GM23248 (cell line): Measurements from ENCODE around the gene LMF1. TPM values are rescaled to one million over a fixed set of nuclear protein-coding genes. Genes with fewer than 3 reads are reported as not detected.
A peak's percentile ranks its signal among the peaks of the same experiment; 100 is the strongest.

Experiments
- DNase-seq: peaks from one replicate; pipeline ENCODE4 v3.0.0-alpha.2; 2015
- H2AFZ ChIP-seq: fragments of 200-600 bp; sonication (generic); 2 replicates; pipeline ENCODE4 v1.6.1; 2016; ENCODE audit warnings: antibody characterized with exemption
- H3F3A ChIP-seq: fragments of 200-600 bp; sonication (generic); 2 replicates; pipeline ENCODE4 v1.6.1; 2016; ENCODE audit warnings: mild to moderate bottlenecking, antibody characterized with exemption, mixed run types; ENCODE audit not compliant: insufficient read depth
- H3K27ac ChIP-seq: fragments of 200-600 bp; sonication (generic); 2 replicates; pipeline ENCODE4 v1.5.1; 2016; ENCODE audit warnings: mild to moderate bottlenecking
- H3K27me3 ChIP-seq: fragments of 200-600 bp; sonication (generic); replicated peaks from 2 replicates; pipeline ENCODE4 v1.6.1; 2016; ENCODE audit warnings: mild to moderate bottlenecking; ENCODE audit not compliant: insufficient read depth
- H3K36me3 ChIP-seq: fragments of 200-600 bp; sonication (generic); 2 replicates; pipeline ENCODE4 v1.6.1; 2016; ENCODE audit warnings: low read depth, mild to moderate bottlenecking
- H3K4me1 ChIP-seq: fragments of 200-600 bp; sonication (generic); 2 replicates; pipeline ENCODE4 v1.6.1; 2016; ENCODE audit warnings: mild to moderate bottlenecking; ENCODE audit not compliant: insufficient read depth
- H3K4me2 ChIP-seq: fragments of 200-600 bp; sonication (generic); one replicate; pipeline ENCODE4 v1.6.1; 2016; ENCODE audit warnings: mild to moderate bottlenecking; ENCODE audit not compliant: unreplicated experiment
- H3K4me3 ChIP-seq: fragments of 200-600 bp; sonication (generic); 2 replicates; pipeline ENCODE4 v1.5.1; 2016; ENCODE audit warnings: mild to moderate bottlenecking
- H3K79me2 ChIP-seq: fragments of 200-600 bp; sonication (generic); 2 replicates; pipeline ENCODE4 v1.6.1; 2016; ENCODE audit warnings: mild to moderate bottlenecking; ENCODE audit not compliant: insufficient read depth
- H3K9ac ChIP-seq: fragments of 200-600 bp; sonication (generic); 2 replicates; pipeline ENCODE4 v1.6.1; 2016; ENCODE audit warnings: mild to moderate bottlenecking
- H3K9me2 ChIP-seq: fragments of 200-600 bp; sonication (generic); 2 replicates; pipeline ENCODE4 v1.6.1; 2016; ENCODE audit warnings: mixed run types, mild to moderate bottlenecking, moderate library complexity; ENCODE audit not compliant: insufficient read depth
- H3K9me3 ChIP-seq: fragments of 200-600 bp; sonication (generic); one replicate; pipeline ENCODE4 v1.6.1; 2017; ENCODE audit warnings: low read depth
- H4K20me1 ChIP-seq: fragments of 200-600 bp; sonication (generic); 2 replicates; pipeline ENCODE4 v1.6.0; 2016; ENCODE audit not compliant: insufficient read depth
- EZH2 ChIP-seq: fragments of 200-600 bp; sonication (generic); IDR thresholded peaks from 2 replicates; pipeline ENCODE4 v1.6.1; 2018; ENCODE audit warnings: antibody characterized with exemption, mild to moderate bottlenecking; ENCODE audit not compliant: insufficient read depth, poor library complexity, severe bottlenecking
- EZH2phosphoT487 ChIP-seq: fragments of 200-600 bp; sonication (generic); IDR thresholded peaks from 2 replicates; pipeline ENCODE4 v1.6.1; 2018; ENCODE audit warnings: antibody characterized with exemption, moderate library complexity, mild to moderate bottlenecking, low read depth; ENCODE audit not compliant: insufficient read depth
- WGBS, 2 experiments: methylation state at CpG; one replicate each; pipeline ENCODE4 v1.1.6; 2015 to 2017; ENCODE audit warnings: low lambda C conversion rate in 2 of 2, low coverage in 1 of 2; ENCODE audit errors: missing lambda C conversion rate in 2 of 2; 5-methylcytosine and 5-hydroxymethylcytosine counted together
- in situ Hi-C: fragments of 300-500 bp; cut with MboI; formaldehyde crosslinking; loops from 2 replicates; pipeline ENCODE4 v1.15.0; 2020
- polyA plus RNA-seq: library from polyadenylated mRNA; unstranded; fragments of >200 nt; fragmentation: Nextera tagmentation; extraction: Ambion mirVana; gene quantifications from 2 replicates; pipeline ENCODE4 v1.2.1, GENCODE V29; 2016
- total RNA-seq: library from RNA; depleted of rRNA; stranded (reverse); fragments of >200 nt; shearing (Covaris generic); gene quantifications from 2 replicates; pipeline ENCODE4 v1.2.3, GENCODE V29; 2014

Gene LMF1
- total and polyA plus RNA-seq, 2 experiments from 2014 or later = 23.1 to 53.0 TPM

DNA sequence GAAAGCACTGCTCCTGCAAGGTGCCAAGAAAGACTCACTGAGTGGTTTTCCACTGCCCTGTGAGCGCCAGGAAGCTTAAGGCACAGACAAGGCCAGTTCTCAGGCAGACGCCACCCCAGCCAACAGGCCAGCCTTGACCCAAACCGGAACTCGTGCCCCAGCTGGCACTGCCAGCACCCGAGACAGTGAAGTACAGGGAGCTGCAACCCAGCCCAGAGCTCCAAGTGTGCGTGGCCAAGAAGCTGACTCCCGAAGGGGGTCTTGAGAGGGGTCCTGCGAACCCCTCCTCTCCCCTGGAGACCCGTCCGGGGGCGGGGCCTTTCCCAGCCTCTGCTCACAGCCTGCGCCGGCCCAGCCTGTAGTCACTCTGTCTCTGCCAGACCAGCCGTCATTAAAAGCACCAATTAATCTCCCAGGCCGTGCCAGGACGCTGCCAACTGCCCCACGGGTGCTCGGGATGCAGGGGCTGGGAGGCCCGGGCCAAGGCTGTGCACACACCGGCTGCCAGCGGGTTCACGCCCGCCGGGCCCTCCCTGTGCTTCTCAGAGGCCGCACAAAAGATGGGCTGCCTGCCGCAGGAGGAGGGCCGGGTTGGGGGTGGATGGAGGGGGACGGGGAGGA, 6.4 kb upstream of the LMF1 start:
- Histone ChIP-seq H3F3A (no peaks in the 10 kb centered on the region), H3K4me1 (no peaks in the 10 kb centered on the region), H3K36me3 (no peaks in the 10 kb centered on the region), H3K9ac (no peak overlapping the region), H3K9me2 (no peaks in the 10 kb centered on the region), H3K4me2 (no peak overlapping the region), H3K27me3 (no peaks in the 10 kb centered on the region), H3K27ac (no peak overlapping the region), H3K4me3 (no peak overlapping the region), H2AFZ (no peak overlapping the region), H3K9me3 (no peaks in the 10 kb centered on the region), H4K20me1 (no peaks in the 10 kb centered on the region), H3K79me2 (no peaks in the 10 kb centered on the region)
- in situ Hi-C loops = no loop called here
- no peak for TF ChIP-seq EZH2
- no peak for TF ChIP-seq EZH2phosphoT487
- WGBS, 2 experiments = 33 to 34% methylated on average over 20 to 28 of the region's 28 CpGs
- DNase-seq = peak; percentile 19

DNA sequence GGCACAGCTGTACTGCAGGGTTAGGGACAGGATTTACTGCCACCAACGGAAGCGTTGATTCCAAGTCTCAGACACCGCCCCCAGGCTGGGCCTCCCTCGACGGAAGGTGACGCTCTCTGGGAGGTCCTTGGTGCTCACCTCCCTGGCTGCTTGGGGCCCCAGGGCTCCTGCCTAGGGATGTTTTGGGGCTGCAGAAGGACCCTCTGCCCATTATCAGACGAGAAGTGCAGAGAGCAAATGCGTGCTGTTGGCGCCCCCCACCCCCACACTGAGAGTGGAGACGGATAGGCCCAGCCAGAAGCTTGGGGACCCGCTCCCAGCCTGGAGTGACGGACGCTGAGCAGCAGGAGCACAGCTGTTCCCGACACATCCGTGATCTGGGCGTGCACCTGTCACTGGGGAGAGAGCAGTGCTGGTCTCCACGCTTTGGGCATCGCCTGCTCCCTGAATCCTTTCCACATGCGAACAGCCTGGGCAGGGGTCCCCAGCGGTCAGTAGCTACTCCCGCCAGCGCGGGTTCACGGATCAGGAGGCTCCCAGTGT, 5.7 kb upstream of the LMF1 start:
- no peak overlapping the region for H3K27ac ChIP-seq
- H3K79me2 ChIP-seq = no peaks in the 10 kb centered on the region
- H3F3A ChIP-seq = no peaks in the 10 kb centered on the region
- H3K4me2 ChIP-seq = no peak overlapping the region
- TF ChIP-seq EZH2 = no peak
- TF ChIP-seq EZH2phosphoT487 = no peak
- WGBS, 2 experiments = 78 to 83% methylated on average over 24 of the region's 24 CpGs
- DNase-seq = no peak
- H3K27me3 ChIP-seq = no peaks in the 10 kb centered on the region
- H3K9me2 ChIP-seq = no peaks in the 10 kb centered on the region
- H3K9ac ChIP-seq = no peak overlapping the region
- no peaks in the 10 kb centered on the region for H4K20me1 ChIP-seq
- no peaks in the 10 kb centered on the region for H3K4me1 ChIP-seq
- H3K36me3 ChIP-seq = no peaks in the 10 kb centered on the region
- no peak overlapping the region for H3K4me3 ChIP-seq
- H2AFZ ChIP-seq = no peak overlapping the region
- in situ Hi-C loops = no loop called here
- H3K9me3 ChIP-seq = no peaks in the 10 kb centered on the region

GRCh38 chr16:975291-975690, 4.5 kb upstream of the LMF1 start:
- WGBS, 2 experiments = 88 to 90% methylated on average over 12 of the region's 12 CpGs
- Histone ChIP-seq H3K9ac (no peak overlapping the region), H3K79me2 (no peaks in the 10 kb centered on the region), H3K9me3 (no peaks in the 10 kb centered on the region), H3K36me3 (no peaks in the 10 kb centered on the region), H3K27me3 (no peaks in the 10 kb centered on the region), H3K4me3 (no peak overlapping the region), H3K4me2 (no peak overlapping the region), H4K20me1 (no peaks in the 10 kb centered on the region), H3K27ac (no peak overlapping the region), H3F3A (no peaks in the 10 kb centered on the region), H3K9me2 (no peaks in the 10 kb centered on the region), H2AFZ (no peak overlapping the region), H3K4me1 (no peaks in the 10 kb centered on the region)
- TF ChIP-seq EZH2 (no peak), EZH2phosphoT487 (no peak)
- DNase-seq = no peak
- in situ Hi-C loops = no loop called here

GRCh38 chr16:974611-975261, 4.0 kb upstream of the LMF1 start:
- Histone ChIP-seq H2AFZ (no peak overlapping the region), H3K27me3 (no peaks in the 10 kb centered on the region), H3K9ac (no peak overlapping the region), H3K9me3 (no peaks in the 10 kb centered on the region), H3K79me2 (0 out of 2 replicates have a peak, but pooled peaks cover 2% of the 10 kb centered on the region), H3K4me2 (no peak overlapping the region), H3K4me3 (no peak overlapping the region), H3K36me3 (no peaks in the 10 kb centered on the region), H4K20me1 (no peaks in the 10 kb centered on the region), H3K4me1 (no peaks in the 10 kb centered on the region), H3K9me2 (no peaks in the 10 kb centered on the region), H3K27ac (no peak overlapping the region), H3F3A (no peaks in the 10 kb centered on the region)
- no peak for TF ChIP-seq EZH2
- no peak for TF ChIP-seq EZH2phosphoT487
- 66 to 67% methylated on average over 25 to 26 of the region's 26 CpGs for WGBS, 2 experiments
- in situ Hi-C loops = no loop called here
- DNase-seq = no peak
